Coronary artery (tissue), 2 donors: ENCODE measurements around the gene MPND.

Source experiments
- DNase-seq: peaks from one replicate; pipeline ENCODE4 v3.0.0-alpha.2; 2017; ENCODE audit warnings: low spot score
- H3K27ac ChIP-seq, 2 donors: fragments of 200-600 bp; sonication (generic); one replicate each; pipeline ENCODE4 v1.5.1; 2016 to 2019
- H3K4me3 ChIP-seq: fragments of 200-600 bp; sonication (generic); 2 replicates; pipeline ENCODE4 v1.5.1; 2016; ENCODE audit warnings: mild to moderate bottlenecking, moderate library complexity
- CTCF ChIP-seq: fragments of 200-600 bp; sonication (generic); IDR thresholded peaks from one replicate; pipeline ENCODE4 v1.5.1; 2019; ENCODE audit warnings: antibody characterized with exemption

Gene MPND

GRCh38 chr19:4322942-4323665 is 20.3 kb upstream of the MPND start:
- no peak for TF ChIP-seq CTCF
- no peak for DNase-seq
- H3K27ac ChIP-seq: no peak overlapping the region
- H3K4me3 ChIP-seq: no peak overlapping the region

GRCh38 chr19:4323692-4324091 is 19.7 kb upstream of the MPND start:
- TF ChIP-seq CTCF: no peak
- DNase-seq: no peak
- Histone ChIP-seq H3K4me3 (no peak overlapping the region), H3K27ac (no peak overlapping the region)

- DNase-seq: no peak
- H3K4me3 ChIP-seq: no peak overlapping the region
- TF ChIP-seq CTCF: no peak
- no peak overlapping the region for H3K27ac ChIP-seq
Measured at GRCh38 chr19:4324228-4324627, 19.1 kb upstream of the MPND start.

- H3K27ac ChIP-seq: no peak overlapping the region
- H3K4me3 ChIP-seq: peak overlapping the region; percentile 63
- no peak for DNase-seq
- no peak for TF ChIP-seq CTCF
Measured at GRCh38 chr19:4326215-4326836, 17.0 kb upstream of the MPND start.

- peak overlapping the region; percentile 63 for H3K4me3 ChIP-seq
- TF ChIP-seq CTCF: no peak
- no peak overlapping the region for H3K27ac ChIP-seq
- DNase-seq: no peak
Measured at GRCh38 chr19:4326837-4327251, 16.5 kb upstream of the MPND start.

GRCh38 chr19:4327252-4327876 is 16.0 kb upstream of the MPND start:
- TF ChIP-seq CTCF: no peak
- Histone ChIP-seq H3K27ac (no peak overlapping the region), H3K4me3 (peak overlapping the region; percentile 63)
- DNase-seq: peak; percentile 83

- H3K4me3 ChIP-seq: peak overlapping the region; percentile 63
- no peak overlapping the region for H3K27ac ChIP-seq
- TF ChIP-seq CTCF: no peak
- DNase-seq: no peak
Measured at GRCh38 chr19:4327877-4328242, 15.5 kb upstream of the MPND start.
